Natural killer cell (primary cell): ENCODE results near the gene CLSTN2. TPM values are rescaled to one million over a fixed set of nuclear protein-coding genes. Genes with fewer than 3 reads are reported as not detected.

ENCODE experiments used
- ATAC-seq, 3 donors: fragments of 150-1000 bp in 2 of 3; fragments of 200-7000 bp in 1 of 3; cut with Tn5 transposase; 1 replicate in 1 of 3; 2 replicates in 2 of 3; pipeline ENCODE4 v1.10.0; 2021; ENCODE audit warnings: mild to moderate bottlenecking in 2 of 3, moderate library complexity in 2 of 3
- DNase-seq, 2 donors: peaks; one replicate each; pipeline versions ENCODE4 v3.0.0 to v3.0.0-alpha.2; 2013 to 2021; ENCODE audit warnings: mixed read lengths in 1 of 2
- H3K27ac ChIP-seq: one replicate; pipeline ENCODE4 v1.5.1; 2013; ENCODE audit warnings: mild to moderate bottlenecking, low read length
- H3K27me3 ChIP-seq: one replicate; pipeline ENCODE4 v1.6.1; 2013; ENCODE audit warnings: low read length; ENCODE audit not compliant: control insufficient read depth, insufficient read depth
- H3K36me3 ChIP-seq: one replicate; pipeline ENCODE4 v1.6.1; 2013; ENCODE audit warnings: low read length; ENCODE audit not compliant: control insufficient read depth, insufficient read depth
- H3K4me1 ChIP-seq: one replicate; pipeline ENCODE4 v1.6.1; 2013; ENCODE audit warnings: low read length; ENCODE audit not compliant: control insufficient read depth, insufficient read depth
- H3K4me3 ChIP-seq: one replicate; pipeline ENCODE4 v1.5.1; 2013; ENCODE audit warnings: low read length
- H3K9me3 ChIP-seq: one replicate; pipeline ENCODE4 v1.6.1; 2013; ENCODE audit warnings: low read length; ENCODE audit not compliant: control insufficient read depth, insufficient read depth
- H3K27ac Mint-ChIP-seq, 2 donors: one replicate each; pipeline ENCODE4 v1.8.0; 2022; ENCODE audit warnings: mild to moderate bottlenecking in 2 of 2, mixed read lengths in 2 of 2, moderate library complexity in 1 of 2
- H3K27me3 Mint-ChIP-seq, 2 donors: one replicate each; pipeline ENCODE4 v1.8.0; 2022; ENCODE audit warnings: low read depth in 2 of 2, mixed read lengths in 2 of 2
- H3K36me3 Mint-ChIP-seq: one replicate; pipeline ENCODE4 v1.8.0; 2022; ENCODE audit warnings: mixed read lengths
- H3K4me1 Mint-ChIP-seq, 2 donors: one replicate each; pipeline ENCODE4 v1.8.0; 2022; ENCODE audit warnings: mixed read lengths in 2 of 2
- H3K4me3 Mint-ChIP-seq: one replicate; pipeline ENCODE4 v1.8.0; 2022; ENCODE audit warnings: mild to moderate bottlenecking, moderate library complexity, mixed read lengths
- H3K9me3 Mint-ChIP-seq, 2 donors: one replicate each; pipeline ENCODE4 v1.8.0; 2022; ENCODE audit warnings: mixed read lengths in 2 of 2
- CTCF ChIP-seq: fragments of 200-600 bp; IDR thresholded peaks from one replicate; pipeline ENCODE4 v1.8.0; 2022; ENCODE audit warnings: antibody characterized with exemption
- WGBS: methylation state at CpG from one replicate; pipeline ENCODE4 v1.1.7; 2013; ENCODE audit warnings: missing lambda C conversion rate; ENCODE audit not compliant: insufficient coverage; 5-methylcytosine and 5-hydroxymethylcytosine counted together
- intact Hi-C: fragments of 100-400 bp; cut with micrococcal nuclease; formaldehyde crosslinking; loops from one replicate; pipeline ENCODE4 v1.14.2; 2022
- total RNA-seq, 4 donors: library from RNA; stranded (reverse); fragments of 120-200 nt in 1 of 4; gene quantifications; one replicate each; pipeline versions ENCODE4 v1.2.3 to v1.2.4, GENCODE V29; 2013 to 2022

CLSTN2 gene
- total RNA-seq, 3 donors from 2014 or later (not counting 1 experiment from before 2014, with no cell fraction given), result 0.05 TPM; not detected in 2

- Histone ChIP-seq H3K9me3 (no peaks in the 10 kb centered on the region), H3K36me3 (no peaks in the 10 kb centered on the region), H3K27ac (no peak overlapping the region), H3K4me3 (no peak overlapping the region), H3K4me1 (no peaks in the 10 kb centered on the region), H3K27me3 (no peaks in the 10 kb centered on the region)
- intact Hi-C loops, result no loop called here
- ATAC-seq (no peak), DNase-seq (no peak)
- no peaks in the 10 kb centered on the region for H3K9me3 Mint-ChIP-seq
- H3K4me1 Mint-ChIP-seq, result no peaks in the 10 kb centered on the region
- WGBS, result 64% methylated on average over 5 of the region's 5 CpGs
- no peak overlapping the region for H3K4me3 Mint-ChIP-seq
- peaks cover 0 to 4% of the 10 kb centered on the region in 2 donors for H3K27me3 Mint-ChIP-seq
- no peak for TF ChIP-seq CTCF
- no peaks in the 10 kb centered on the region for H3K36me3 Mint-ChIP-seq
- no peak overlapping the region for H3K27ac Mint-ChIP-seq
These were observed 243.5 kb downstream of the CLSTN2 start for GRCh38 chr3:140178482-140178881.

GRCh38 chr3:140180603-140181002, 245.6 kb downstream of the CLSTN2 start:
- Histone ChIP-seq H3K27me3 (no peaks in the 10 kb centered on the region), H3K9me3 (no peaks in the 10 kb centered on the region), H3K4me3 (no peak overlapping the region), H3K4me1 (no peaks in the 10 kb centered on the region), H3K36me3 (no peaks in the 10 kb centered on the region), H3K27ac (no peak overlapping the region)
- no peak overlapping the region for H3K4me3 Mint-ChIP-seq
- ATAC-seq, result no peak
- H3K27me3 Mint-ChIP-seq, result no peaks in the 10 kb centered on the region
- 63% methylated on average over 1 of the region's 1 CpG for WGBS
- no peaks in the 10 kb centered on the region for H3K4me1 Mint-ChIP-seq
- no peaks in the 10 kb centered on the region for H3K36me3 Mint-ChIP-seq
- no peak for DNase-seq
- intact Hi-C loops, result no loop called here
- no peak overlapping the region for H3K27ac Mint-ChIP-seq
- TF ChIP-seq CTCF, result no peak
- peaks cover 2 to 4% of the 10 kb centered on the region in 2 donors for H3K9me3 Mint-ChIP-seq

GRCh38 chr3:140185375-140185774, 250.4 kb downstream of the CLSTN2 start:
- no peaks in the 10 kb centered on the region for H3K27me3 Mint-ChIP-seq
- no peaks in the 10 kb centered on the region for H3K4me1 Mint-ChIP-seq
- intact Hi-C loops, result no loop called here
- Histone ChIP-seq H3K36me3 (no peaks in the 10 kb centered on the region), H3K4me1 (no peaks in the 10 kb centered on the region), H3K4me3 (no peak overlapping the region), H3K27ac (no peak overlapping the region), H3K9me3 (no peaks in the 10 kb centered on the region), H3K27me3 (no peaks in the 10 kb centered on the region)
- no peak overlapping the region for H3K4me3 Mint-ChIP-seq
- TF ChIP-seq CTCF, result no peak
- no peak for DNase-seq
- no peaks in the 10 kb centered on the region for H3K36me3 Mint-ChIP-seq
- H3K27ac Mint-ChIP-seq, result no peak overlapping the region
- no peak for ATAC-seq
- H3K9me3 Mint-ChIP-seq, result peaks cover 2 to 4% of the 10 kb centered on the region in 2 donors
- 80% methylated on average over 4 of the region's 4 CpGs for WGBS

- no peaks in the 10 kb centered on the region for H3K36me3 Mint-ChIP-seq
- no peaks in the 10 kb centered on the region for H3K4me1 ChIP-seq
- DNase-seq (no peak), ATAC-seq (no peak)
- H3K27me3 ChIP-seq, result no peaks in the 10 kb centered on the region
- TF ChIP-seq CTCF, result no peak
- H3K9me3 Mint-ChIP-seq, result peaks cover 3 to 5% of the 10 kb centered on the region in 2 donors
- H3K27ac Mint-ChIP-seq, result no peak overlapping the region
- no peaks in the 10 kb centered on the region for H3K4me1 Mint-ChIP-seq
- no peak overlapping the region for H3K4me3 Mint-ChIP-seq
- no peak overlapping the region for H3K27ac ChIP-seq
- intact Hi-C loops, result no loop called here
- H3K4me3 ChIP-seq, result no peak overlapping the region
- no peaks in the 10 kb centered on the region for H3K9me3 ChIP-seq
- no peaks in the 10 kb centered on the region for H3K36me3 ChIP-seq
- H3K27me3 Mint-ChIP-seq, result peaks cover 0 to under 1% of the 10 kb centered on the region in 2 donors
These were observed 251.5 kb downstream of the CLSTN2 start for GRCh38 chr3:140186421-140186920.
